ENCODE results near the gene FXR1. TPM values are rescaled to one million over a fixed set of nuclear protein-coding genes. Genes with fewer than 3 reads are reported as not detected.

Gene FXR1
- total RNA-seq, 4 donors from 2014 or later: 77.1 to 133 (median 95.8) TPM

- 86 to 90% methylated on average over 3 of the region's 3 CpGs for WGBS, 2 donors
- no peak for DNase-seq (ENCODE audit: low spot score in 2 of 2)
- no peak for TF ChIP-seq CTCF (IDR thresholded peaks at IDR 0.05)
- no peak overlapping the region for H3K4me3 ChIP-seq
- peaks cover 0 to 8% (median 0%) of the 10 kb centered on the region in 4 donors for H3K9me3 ChIP-seq
- H3K36me3 ChIP-seq: no peaks in the 10 kb centered on the region
- no peaks in the 10 kb centered on the region for H3K4me1 ChIP-seq
- H3K27me3 ChIP-seq: no peaks in the 10 kb centered on the region
- no peak overlapping the region for H3K27ac ChIP-seq
Observed at GRCh38 chr3:181007262-181007661, 94.8 kb downstream of the FXR1 start.

- Histone ChIP-seq H3K4me1 (no peaks in the 10 kb centered on the region), H3K27ac (no peak overlapping the region), H3K9me3 (no peaks in the 10 kb centered on the region), H3K4me3 (no peak overlapping the region), H3K36me3 (no peaks in the 10 kb centered on the region), H3K27me3 (no peaks in the 10 kb centered on the region)
- no peak for DNase-seq (ENCODE audit: low spot score in 2 of 2)
- WGBS, 2 donors: 63 to 76% methylated on average over 1 of the region's 1 CpG
- TF ChIP-seq POLR2A (IDR thresholded peaks at IDR 0.05): no peak
- TF ChIP-seq EP300 (IDR thresholded peaks at IDR 0.05): no peak
- no peak for TF ChIP-seq CTCF (IDR thresholded peaks at IDR 0.05)
Observed at GRCh38 chr3:181008796-181009195, 96.3 kb downstream of the FXR1 start.

GRCh38 chr3:181009225-181009624, 96.8 kb downstream of the FXR1 start:
- no peaks in the 10 kb centered on the region for H3K36me3 ChIP-seq
- no peaks in the 10 kb centered on the region for H3K27me3 ChIP-seq
- TF ChIP-seq CTCF (IDR thresholded peaks at IDR 0.05): no peak
- H3K27ac ChIP-seq: no peak overlapping the region
- H3K9me3 ChIP-seq: no peaks in the 10 kb centered on the region
- 73 to 87% methylated on average over 5 of the region's 5 CpGs for WGBS, 2 donors
- no peaks in the 10 kb centered on the region for H3K4me1 ChIP-seq
- H3K4me3 ChIP-seq: no peak overlapping the region
- DNase-seq (ENCODE audit: low spot score in 2 of 2): no peak

- WGBS, 2 donors: 67 to 72% methylated on average over 2 of the region's 2 CpGs
- no peaks in the 10 kb centered on the region for H3K27me3 ChIP-seq
- TF ChIP-seq POLR2A (IDR thresholded peaks at IDR 0.05) (no peak), EP300 (IDR thresholded peaks at IDR 0.05) (no peak), CTCF (IDR thresholded peaks at IDR 0.05) (no peak)
- DNase-seq (ENCODE audit: low spot score in 2 of 2): no peak
- H3K4me1 ChIP-seq: no peaks in the 10 kb centered on the region
- H3K36me3 ChIP-seq: no peaks in the 10 kb centered on the region
- H3K27ac ChIP-seq: no peak overlapping the region
- no peaks in the 10 kb centered on the region for H3K9me3 ChIP-seq
- H3K4me3 ChIP-seq: no peak overlapping the region
Observed at GRCh38 chr3:181017690-181018089, 105.2 kb downstream of the FXR1 start.

GRCh38 chr3:181025204-181025603, 112.7 kb downstream of the FXR1 start:
- Histone ChIP-seq H3K9me3 (peaks cover 0 to 32% (median 6%) of the 10 kb centered on the region in 4 donors), H3K36me3 (no peaks in the 10 kb centered on the region), H3K4me3 (no peak overlapping the region), H3K27me3 (no peaks in the 10 kb centered on the region), H3K27ac (no peak overlapping the region), H3K4me1 (no peaks in the 10 kb centered on the region)
- no peak for DNase-seq (ENCODE audit: low spot score in 2 of 2)
- TF ChIP-seq CTCF (IDR thresholded peaks at IDR 0.05): no peak
